LNCAP (cell line): ENCODE data around the gene STK32B.

Experiments used
- TF ChIP-seq, protein P1 (sequence below): fragments of 450-650 bp; IDR thresholded peaks from 2 replicates; pipeline ENCODE4 v1.5.1; 2017; ENCODE audit warnings: mild to moderate bottlenecking

Gene STK32B

GRCh38 chr4:5120468-5120867 lies 69.2 kb downstream of the STK32B start:
- TF ChIP-seq, protein P1, sequence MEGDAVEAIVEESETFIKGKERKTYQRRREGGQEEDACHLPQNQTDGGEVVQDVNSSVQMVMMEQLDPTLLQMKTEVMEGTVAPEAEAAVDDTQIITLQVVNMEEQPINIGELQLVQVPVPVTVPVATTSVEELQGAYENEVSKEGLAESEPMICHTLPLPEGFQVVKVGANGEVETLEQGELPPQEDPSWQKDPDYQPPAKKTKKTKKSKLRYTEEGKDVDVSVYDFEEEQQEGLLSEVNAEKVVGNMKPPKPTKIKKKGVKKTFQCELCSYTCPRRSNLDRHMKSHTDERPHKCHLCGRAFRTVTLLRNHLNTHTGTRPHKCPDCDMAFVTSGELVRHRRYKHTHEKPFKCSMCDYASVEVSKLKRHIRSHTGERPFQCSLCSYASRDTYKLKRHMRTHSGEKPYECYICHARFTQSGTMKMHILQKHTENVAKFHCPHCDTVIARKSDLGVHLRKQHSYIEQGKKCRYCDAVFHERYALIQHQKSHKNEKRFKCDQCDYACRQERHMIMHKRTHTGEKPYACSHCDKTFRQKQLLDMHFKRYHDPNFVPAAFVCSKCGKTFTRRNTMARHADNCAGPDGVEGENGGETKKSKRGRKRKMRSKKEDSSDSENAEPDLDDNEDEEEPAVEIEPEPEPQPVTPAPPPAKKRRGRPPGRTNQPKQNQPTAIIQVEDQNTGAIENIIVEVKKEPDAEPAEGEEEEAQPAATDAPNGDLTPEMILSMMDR, result no peak

DNA sequence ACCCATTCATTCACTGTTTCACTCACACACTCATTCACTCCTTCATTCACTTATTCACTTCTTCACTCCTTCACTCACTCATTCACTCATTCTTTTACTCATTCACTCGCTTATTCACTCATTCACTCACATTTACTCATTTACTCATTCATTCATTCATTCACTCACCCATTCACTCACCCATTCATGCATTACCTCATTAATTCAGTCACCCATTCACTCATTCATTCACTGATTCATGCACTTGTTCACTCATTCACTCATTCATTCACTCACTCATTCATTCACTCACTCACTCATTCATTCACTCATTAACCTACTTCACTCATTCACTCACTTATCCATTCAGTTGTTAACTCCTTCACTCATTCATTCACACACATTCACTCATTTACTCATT lies 70.8 kb downstream of the STK32B start:
- TF ChIP-seq, protein P1, result no peak

- TF ChIP-seq, protein P1, result no peak
These were observed 73.6 kb downstream of the STK32B start for GRCh38 chr4:5124876-5125275.

- TF ChIP-seq, protein P1, result no peak
These were observed 74.0 kb downstream of the STK32B start for GRCh38 chr4:5125321-5125720.

- TF ChIP-seq, protein P1, result no peak
These were observed 75.0 kb downstream of the STK32B start for GRCh38 chr4:5126231-5126630.

DNA sequence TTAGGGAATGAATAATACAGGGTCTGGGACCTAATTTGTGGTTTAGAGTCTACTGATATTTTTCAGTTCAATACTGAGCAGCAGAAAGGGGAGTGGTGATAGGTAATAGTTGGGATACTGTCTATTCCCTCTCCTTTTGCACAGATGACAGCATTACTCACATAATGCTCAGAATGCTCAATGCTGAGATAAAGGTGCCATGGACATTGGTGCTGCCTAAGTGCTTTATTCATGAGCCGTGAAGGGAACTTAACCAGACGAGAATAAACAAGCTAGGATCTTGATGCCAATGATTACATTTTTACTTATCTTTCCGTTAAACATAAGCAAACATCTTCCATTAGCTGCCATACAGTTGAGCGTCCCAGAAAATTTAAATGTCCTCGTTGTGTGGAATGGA lies 75.6 kb downstream of the STK32B start:
- TF ChIP-seq, protein P1, result no peak

- TF ChIP-seq, protein P1, result no peak
These were observed 76.3 kb downstream of the STK32B start for GRCh38 chr4:5127556-5127955.

GRCh38 chr4:5128569-5128968 lies 77.3 kb downstream of the STK32B start:
- TF ChIP-seq, protein P1, result no peak
